GM12878 (cell line): ENCODE results near the gene PHF8. TPM values are rescaled to one million over a fixed set of nuclear protein-coding genes. Genes with fewer than 3 reads are reported as not detected.

Source experiments
- ATAC-seq: fragments of 200-7000 bp; cut with Tn5 transposase; 3 replicates; pipeline ENCODE4 v1.9.1; 2020; ENCODE audit warnings: mild to moderate bottlenecking, moderate library complexity
- BruUV-seq: library from RNA; stranded (reverse); fragments of 400-500 nt; replicated peaks from 2 replicates; lab custom pipeline; 2021; lab: Mats Ljungman, UMichigan
- CTCF ChIA-PET: fragments of 300-600 bp; sonication (Branson Sonifier 250); formaldehyde crosslinking; extraction: SDS; loops from one replicate; lab custom pipeline; 2021; ENCODE audit warnings: inconsistent platforms; lab: Yijun Ruan, JAX
- POLR2A ChIA-PET: fragments of 350-600 bp; formaldehyde crosslinking; extraction: SDS; loops from one replicate; lab custom pipeline; 2021; ENCODE audit warnings: inconsistent platforms; lab: Charles Lee
- RAD21 ChIA-PET: fragments of 300-600 bp; sonication (Branson Sonifier 250); formaldehyde crosslinking; loops from one replicate; lab custom pipeline; 2023; ENCODE audit warnings: antibody characterized with exemption; ENCODE audit not compliant: unreplicated experiment; lab: Charles Lee
- SMC1A ChIA-PET: fragments of 300-600 bp; sonication (Branson Sonifier 250); formaldehyde crosslinking; loops from one replicate; lab custom pipeline; 2023; ENCODE audit not compliant: unreplicated experiment, uncharacterized antibody; lab: Charles Lee
- DNase-seq: peaks from one replicate; pipeline ENCODE4 v3.0.0-alpha.2; 2011; ENCODE audit warnings: low read depth, low spot score
- FAIRE-seq: peaks from 3 replicates; lab custom pipeline; 2011; peaks lifted over from hg19 to GRCh38; lab: Jason Lieb, UNC
- H2AFZ ChIP-seq: 2 replicates; pipeline ENCODE4 v1.6.0; 2011; ENCODE audit warnings: low read depth, low read length, control low read depth; ENCODE audit not compliant: control insufficient read depth
- H3K27ac ChIP-seq: 2 replicates; pipeline ENCODE4 v1.5.1; 2011; ENCODE audit warnings: control low read depth; ENCODE audit not compliant: control insufficient read depth, insufficient read depth
- H3K27me3 ChIP-seq, 2 experiments: replicated peaks in 1 of 2; 2 replicates each; pipeline versions ENCODE4 v1.6.0 to v1.6.1; 2011; ENCODE audit warnings: low read length in 1 of 2; ENCODE audit not compliant: control insufficient read depth in 2 of 2, insufficient read depth in 2 of 2
- H3K36me3 ChIP-seq, 2 experiments: 2 replicates each; pipeline ENCODE4 v1.5.1; 2011; ENCODE audit warnings: low read length in 1 of 2; ENCODE audit not compliant: control insufficient read depth in 2 of 2, insufficient read depth in 2 of 2
- H3K4me1 ChIP-seq: 2 replicates; pipeline ENCODE4 v1.6.1; 2011; ENCODE audit warnings: mild to moderate bottlenecking, low read length, moderate library complexity, mixed read lengths; ENCODE audit not compliant: control insufficient read depth, insufficient read depth
- H3K4me2 ChIP-seq: 2 replicates; pipeline ENCODE4 v1.6.0; 2011; ENCODE audit warnings: control low read depth; ENCODE audit not compliant: control insufficient read depth, insufficient read depth
- H3K4me3 ChIP-seq: fragments of 200-600 bp; sonication (generic); 2 replicates; pipeline ENCODE4 v1.5.1; 2016
- H3K79me2 ChIP-seq: 2 replicates; pipeline ENCODE4 v1.6.0; 2011; ENCODE audit warnings: low read length; ENCODE audit not compliant: control insufficient read depth, insufficient read depth
- H3K9ac ChIP-seq: 2 replicates; pipeline ENCODE4 v1.8.0; 2011; ENCODE audit warnings: low read length, control low read depth, mixed read lengths; ENCODE audit not compliant: control insufficient read depth, insufficient read depth
- H3K9me3 ChIP-seq: replicated peaks from 3 replicates; pipeline ENCODE4 v1.5.1; 2011; ENCODE audit warnings: mild to moderate bottlenecking, low read length; ENCODE audit not compliant: control insufficient read depth, insufficient read depth
- H4K20me1 ChIP-seq: 2 replicates; pipeline ENCODE4 v1.6.0; 2011; ENCODE audit not compliant: control insufficient read depth, insufficient read depth
- BHLHE40 ChIP-seq, 2 experiments: fragments of 450-650 bp in 1 of 2; IDR thresholded peaks; 2 replicates each; pipeline ENCODE4 v1.6.1; 2011 to 2017; ENCODE audit warnings: low read depth in 2 of 2, borderline replicate concordance in 1 of 2, improper control_type of control experiment in 1 of 2, low read length in 1 of 2, mild to moderate bottlenecking in 1 of 2
- CBX3 ChIP-seq: fragments of 200-600 bp; sonication (generic); IDR thresholded peaks from 2 replicates; pipeline ENCODE4 v1.6.1; 2016; ENCODE audit warnings: low read depth, borderline replicate concordance
- CREB1 ChIP-seq: IDR thresholded peaks from 2 replicates; pipeline ENCODE4 v1.6.1; 2012; ENCODE audit warnings: low read depth, mild to moderate bottlenecking, inconsistent platforms
- FOXM1 ChIP-seq: IDR thresholded peaks from 2 replicates; pipeline ENCODE4 v1.6.1; 2012; ENCODE audit warnings: low read depth, mild to moderate bottlenecking, inconsistent platforms, low read length, moderate library complexity
- MYB ChIP-seq: fragments of 150-350 bp; IDR thresholded peaks from 2 replicates; pipeline ENCODE4 v1.6.1; 2014; ENCODE audit warnings: mild to moderate bottlenecking, low read depth, low read length, borderline replicate concordance
- NFIC ChIP-seq: IDR thresholded peaks from 2 replicates; pipeline ENCODE4 v1.6.1; 2012; ENCODE audit warnings: low read depth, mild to moderate bottlenecking, inconsistent platforms, low read length, moderate library complexity
- NFYB ChIP-seq: IDR thresholded peaks from 2 replicates; pipeline ENCODE4 v1.6.1; 2011; ENCODE audit warnings: low read depth, mild to moderate bottlenecking, low read length, improper control_type of control experiment, moderate library complexity; ENCODE audit not compliant: insufficient read depth
- PAX5 ChIP-seq: IDR thresholded peaks from 2 replicates; pipeline ENCODE4 v1.6.1; 2011; ENCODE audit warnings: low read depth, low read length, borderline replicate concordance
- SIN3A ChIP-seq: IDR thresholded peaks from 2 replicates; pipeline ENCODE4 v1.6.1; 2012; ENCODE audit warnings: low read depth, low read length, improper control_type of control experiment
- SMC3 ChIP-seq: IDR thresholded peaks from 2 replicates; pipeline ENCODE4 v1.6.1; 2011; ENCODE audit warnings: low read length, improper control_type of control experiment, borderline replicate concordance
- ZNF274 ChIP-seq: IDR thresholded peaks from one replicate; pipeline ENCODE4 v1.8.0; 2011; ENCODE audit not compliant: insufficient read length, insufficient read depth
- in situ Hi-C: fragments of 300-500 bp; cut with MboI; formaldehyde crosslinking; loops from 9 replicates; pipeline ENCODE4 v1.14.3; 2018; ENCODE audit warnings: mixed read lengths
- intact Hi-C: fragments of 100-400 bp; cut with micrococcal nuclease; formaldehyde crosslinking; loops from one replicate; pipeline ENCODE4 v1.14.2; 2022; ENCODE audit not compliant: unreplicated experiment
- polyA plus RNA-seq, 11 experiments: library from polyadenylated mRNA; depleted of rRNA in 4 of 11; unstranded in 6 of 11; stranded (reverse) in 5 of 11; fragments of >200 nt; fragmentation: Nextera tagmentation in 4 of 11; fragmentation: Illumina TruSeq in 1 of 11; extraction: Ambion mirVana in 4 of 11; extraction: Trizol in 1 of 11; gene quantifications; 1 replicate in 1 of 11; 2 replicates in 10 of 11; pipeline versions ENCODE4 v1.2.1 to v1.2.3, GENCODE V29; 2011 to 2016; ENCODE audit warnings: inconsistent platforms in 2 of 11, missing spikeins in 2 of 11, low read depth in 1 of 11
- total RNA-seq, 4 experiments: library from RNA; depleted of rRNA in 3 of 4; stranded (reverse); fragments of >200 nt in 3 of 4; fragmentation: Illumina TruSeq in 1 of 4; extraction: Trizol in 1 of 4; gene quantifications; 2 replicates each; pipeline versions ENCODE4 v1.2.1 to v1.2.3, GENCODE V29; 2013 to 2021
- TF ChIP-seq, protein P1 (sequence below): fragments of 450-650 bp; IDR thresholded peaks from 2 replicates; pipeline ENCODE4 v1.6.1; 2018; ENCODE audit warnings: borderline replicate concordance, mild to moderate bottlenecking; ENCODE audit not compliant: partially characterized antibody
- TF ChIP-seq, protein P2 (sequence below): IDR thresholded peaks from 2 replicates; pipeline ENCODE4 v1.6.1; 2011; ENCODE audit warnings: mild to moderate bottlenecking, low read depth, low read length, moderate library complexity; ENCODE audit not compliant: insufficient replicate concordance

Gene PHF8
- total and polyA plus RNA-seq, 10 of the 15 experiments (the other 5 are each of a cell fraction or from before 2014, with no cell fraction given), result 2.4 to 23.7 (median 12.7) TPM

DNA sequence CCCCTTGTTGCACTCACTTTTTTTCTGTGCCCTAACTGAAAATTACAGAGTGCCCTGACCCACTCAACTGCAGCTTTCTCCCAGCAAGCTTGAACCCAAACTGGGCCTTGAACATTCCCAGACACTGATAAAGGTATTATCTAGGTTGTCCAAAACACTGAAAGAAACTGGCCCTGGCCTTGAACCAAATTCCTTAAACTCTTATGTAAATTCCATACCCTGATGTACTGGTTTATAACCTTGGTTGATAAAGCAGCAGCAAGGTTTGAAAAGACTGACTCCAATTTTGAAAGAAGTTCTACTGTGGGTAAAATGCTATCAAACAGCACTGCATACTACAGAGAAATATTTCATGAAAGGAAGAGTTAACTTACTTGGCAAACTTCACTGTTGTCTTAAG, 125.6 kb downstream of the PHF8 start:
- Histone ChIP-seq H3K4me2 (no peak overlapping the region), H2AFZ (no peak overlapping the region)
- POLR2A ChIA-PET, result interaction anchor here (0.7 kb wide), 1 partner anchor 758 kb away, joined by 3 read pairs; no protein-coding TSS in a partner anchor

More for the DNA sequence above, 125.6 kb downstream of the PHF8 start:
- FAIRE-seq (no peak), DNase-seq (no peak), ATAC-seq (no peak)
- in situ Hi-C loops (no loop called here), intact Hi-C loops (no loop called here)
- no peak for TF ChIP-seq CREB1
- no peak for TF ChIP-seq BHLHE40 (IDR thresholded peaks at IDR 0.05; ENCODE audit: borderline replicate concordance in 1 of 2, low read depth in 2 of 2, low read length in 1 of 2)
- TF ChIP-seq ZNF274, result no peak
- TF ChIP-seq, protein P1, sequence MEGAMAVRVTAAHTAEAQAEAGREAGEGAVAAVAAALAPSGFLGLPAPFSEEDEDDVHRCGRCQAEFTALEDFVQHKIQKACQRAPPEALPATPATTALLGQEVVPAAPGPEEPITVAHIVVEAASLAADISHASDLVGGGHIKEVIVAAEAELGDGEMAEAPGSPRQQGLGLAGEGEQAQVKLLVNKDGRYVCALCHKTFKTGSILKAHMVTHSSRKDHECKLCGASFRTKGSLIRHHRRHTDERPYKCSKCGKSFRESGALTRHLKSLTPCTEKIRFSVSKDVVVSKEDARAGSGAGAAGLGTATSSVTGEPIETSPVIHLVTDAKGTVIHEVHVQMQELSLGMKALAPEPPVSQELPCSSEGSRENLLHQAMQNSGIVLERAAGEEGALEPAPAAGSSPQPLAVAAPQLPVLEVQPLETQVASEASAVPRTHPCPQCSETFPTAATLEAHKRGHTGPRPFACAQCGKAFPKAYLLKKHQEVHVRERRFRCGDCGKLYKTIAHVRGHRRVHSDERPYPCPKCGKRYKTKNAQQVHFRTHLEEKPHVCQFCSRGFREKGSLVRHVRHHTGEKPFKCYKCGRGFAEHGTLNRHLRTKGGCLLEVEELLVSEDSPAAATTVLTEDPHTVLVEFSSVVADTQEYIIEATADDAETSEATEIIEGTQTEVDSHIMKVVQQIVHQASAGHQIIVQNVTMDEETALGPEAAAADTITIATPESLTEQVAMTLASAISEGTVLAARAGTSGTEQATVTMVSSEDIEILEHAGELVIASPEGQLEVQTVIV, result no peak
- TF ChIP-seq, protein P2, sequence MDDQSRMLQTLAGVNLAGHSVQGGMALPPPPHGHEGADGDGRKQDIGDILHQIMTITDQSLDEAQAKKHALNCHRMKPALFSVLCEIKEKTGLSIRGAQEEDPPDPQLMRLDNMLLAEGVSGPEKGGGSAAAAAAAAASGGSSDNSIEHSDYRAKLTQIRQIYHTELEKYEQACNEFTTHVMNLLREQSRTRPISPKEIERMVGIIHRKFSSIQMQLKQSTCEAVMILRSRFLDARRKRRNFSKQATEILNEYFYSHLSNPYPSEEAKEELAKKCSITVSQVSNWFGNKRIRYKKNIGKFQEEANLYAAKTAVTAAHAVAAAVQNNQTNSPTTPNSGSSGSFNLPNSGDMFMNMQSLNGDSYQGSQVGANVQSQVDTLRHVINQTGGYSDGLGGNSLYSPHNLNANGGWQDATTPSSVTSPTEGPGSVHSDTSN, result no peak
- no peak for TF ChIP-seq FOXM1
- TF ChIP-seq CBX3, result no peak
- no peak for TF ChIP-seq NFIC
- no peak for TF ChIP-seq PAX5
- TF ChIP-seq MYB, result no peak
- TF ChIP-seq SMC3, result no peak
- no peak for TF ChIP-seq NFYB
- TF ChIP-seq SIN3A, result no peak
- no peaks in the 10 kb centered on the region for H3K4me1 ChIP-seq
- H4K20me1 ChIP-seq, result no peaks in the 10 kb centered on the region
- ChIA-PET RAD21 (no interaction called here), SMC1A (no interaction called here), CTCF (no interaction called here)
- no peak overlapping the region for H3K9ac ChIP-seq
- no peaks in the 10 kb centered on the region for H3K9me3 ChIP-seq
- no peak overlapping the region for H3K4me3 ChIP-seq
- H3K27me3 ChIP-seq, result no peaks in the 10 kb centered on the region
- BruUV-seq, result no TSS peak
- H3K36me3 ChIP-seq, result no peaks in the 10 kb centered on the region
- H3K27ac ChIP-seq, result no peak overlapping the region
- H3K79me2 ChIP-seq, result no peaks in the 10 kb centered on the region
